ENCODE data around the gene DAPK3.

The DAPK3 gene

DNA sequence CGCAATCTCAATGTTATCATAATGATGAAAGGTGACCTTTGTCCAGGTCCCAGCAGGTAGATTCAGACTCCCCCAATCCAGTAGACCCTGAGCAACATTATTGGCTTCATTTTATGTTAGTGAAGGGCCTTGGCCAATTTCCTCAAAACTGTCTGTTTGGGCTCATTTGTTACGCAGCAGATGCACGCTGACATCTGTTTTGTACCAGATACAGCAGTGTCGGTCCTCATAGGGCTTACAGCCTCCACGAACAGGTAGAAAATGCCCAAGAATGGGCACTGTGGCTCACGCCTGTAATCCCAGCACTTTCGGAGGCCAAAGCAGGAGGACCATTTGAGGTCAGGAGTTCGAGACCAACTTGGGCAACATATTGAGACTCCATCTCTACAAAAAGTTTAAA is 51.1 kb downstream of the DAPK3 start:
- no peak for DNase-seq (ENCODE audit: low read depth, low spot score)

DNA sequence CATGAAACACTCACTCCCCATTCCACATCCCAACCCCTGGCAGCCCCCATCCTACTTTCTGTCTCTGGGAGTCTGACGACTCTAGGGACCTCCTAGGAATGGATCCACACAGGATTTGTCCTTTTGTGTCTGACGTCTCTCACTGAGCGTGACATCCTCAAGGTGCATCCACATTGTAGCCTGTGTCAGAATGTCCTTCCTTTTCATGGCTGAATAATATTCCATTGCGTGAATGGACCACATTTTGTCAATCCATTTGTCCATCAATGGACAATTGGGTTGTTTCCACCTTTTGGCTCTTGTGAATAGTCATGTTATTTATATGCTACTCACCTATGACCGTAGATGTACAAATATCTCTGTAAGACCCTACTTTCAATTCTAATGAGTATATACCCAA is 54.9 kb downstream of the DAPK3 start:
- no peak for DNase-seq (ENCODE audit: low read depth, low spot score)

DNA sequence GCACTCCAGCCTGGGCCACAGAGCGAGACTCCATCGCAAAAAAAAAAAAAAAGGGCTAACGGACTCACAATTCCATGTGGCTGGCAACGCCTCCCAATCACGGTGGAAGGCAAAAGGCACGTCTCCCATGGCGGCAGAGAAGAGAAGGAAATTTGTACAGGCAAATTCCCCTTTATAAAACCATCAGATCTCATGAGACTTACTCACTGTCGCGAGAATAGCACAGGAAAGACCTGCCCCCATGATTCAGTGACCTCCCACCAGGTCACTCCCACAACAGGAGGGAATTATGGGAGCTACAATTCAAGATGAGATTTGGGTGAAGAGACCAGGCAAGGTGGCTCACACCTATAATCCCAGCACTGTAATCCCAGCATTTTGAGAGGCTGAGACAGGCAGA is 56.7 kb downstream of the DAPK3 start:
- no peak for DNase-seq (ENCODE audit: low read depth, low spot score)

DNA sequence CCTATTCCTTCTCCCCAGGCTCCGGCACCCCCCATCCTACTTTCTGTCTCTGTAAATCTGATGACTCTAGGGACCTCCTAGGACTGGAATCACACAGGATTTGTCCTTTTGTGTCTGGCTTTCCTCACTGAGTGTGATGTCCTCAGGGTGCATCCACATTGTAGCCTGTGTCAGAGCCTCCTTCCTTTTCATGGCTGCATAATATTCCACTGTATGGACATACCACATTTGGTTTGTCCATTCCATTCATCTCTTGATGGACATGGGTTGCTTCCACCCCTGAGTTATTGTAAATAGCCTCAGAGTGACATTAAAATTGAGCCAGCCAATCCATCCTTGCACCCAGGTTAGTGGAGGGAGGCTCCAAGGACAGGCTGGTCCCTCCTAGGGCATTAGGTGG is 60.8 kb downstream of the DAPK3 start:
- no peak for DNase-seq (ENCODE audit: low read depth, low spot score)

Data from smooth muscle cell of the brain vasculature (primary cell).